Renal cortical epithelial cell (primary cell): ENCODE results near the gene WASHC1. TPM values are rescaled to one million over a fixed set of nuclear protein-coding genes. Genes with fewer than 3 reads are reported as not detected.
"Not testable (repeated sequence)": the region's sequence is repeated elsewhere in the genome, so short reads cannot be mapped to it uniquely, and the experiment has no call there.

ENCODE experiments used
- DNase-seq: peaks from one replicate; pipeline ENCODE4 v3.0.0-alpha.2; 2011; ENCODE audit warnings: low read depth
- total RNA-seq: library from RNA; depleted of rRNA; stranded (reverse); fragments of >200 nt; gene quantifications from 2 replicates; pipeline ENCODE4 v1.2.3, GENCODE V29; 2014

Gene WASHC1
- total RNA-seq, 1 donor from 2014 or later = 4.7 TPM

GRCh38 chr9:14129-14809 lies 15.0 kb downstream of the WASHC1 start:
- DNase-seq = not testable (repeated sequence)

DNA sequence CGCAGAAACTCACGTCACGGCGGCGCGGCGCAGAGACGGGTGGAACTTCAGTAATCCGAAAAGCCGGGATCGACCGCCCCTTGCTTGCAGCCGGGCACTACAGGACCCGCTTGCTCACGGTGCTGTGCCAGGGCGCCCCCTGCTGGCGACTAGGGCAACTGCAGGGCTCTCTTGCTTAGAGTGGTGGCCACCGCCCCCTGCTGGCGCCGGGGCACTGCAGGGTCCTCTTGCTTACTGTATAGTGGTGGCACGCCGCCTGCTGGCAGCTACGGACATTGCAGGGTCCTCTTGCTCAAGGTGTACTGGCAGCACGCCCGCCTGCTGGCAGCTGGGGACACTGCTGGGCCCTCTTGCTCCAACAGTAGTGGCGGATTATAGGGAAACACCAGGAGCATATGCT lies 18.1 kb downstream of the WASHC1 start:
- not testable (repeated sequence) for DNase-seq

DNA sequence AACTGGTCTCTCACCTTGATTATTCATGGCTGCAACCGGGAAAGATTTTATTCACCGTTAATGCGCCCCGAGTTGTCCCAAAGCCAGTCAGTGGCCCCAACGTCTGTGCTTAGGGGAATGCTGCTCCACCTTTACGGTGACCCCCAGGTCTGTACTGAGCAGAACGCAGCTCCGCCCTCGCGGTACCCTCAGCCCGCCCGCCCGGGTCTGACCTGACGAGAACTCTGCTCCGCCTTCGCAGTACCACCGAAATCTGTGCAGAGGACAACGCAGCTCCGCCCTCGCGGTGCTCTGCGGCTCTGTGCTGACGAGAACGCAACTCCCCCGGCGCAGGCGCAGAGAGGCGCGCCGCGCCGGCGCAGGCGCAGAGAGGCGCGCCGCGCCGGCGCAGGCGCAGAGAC lies 18.6 kb downstream of the WASHC1 start:
- DNase-seq = not testable (repeated sequence)

DNA sequence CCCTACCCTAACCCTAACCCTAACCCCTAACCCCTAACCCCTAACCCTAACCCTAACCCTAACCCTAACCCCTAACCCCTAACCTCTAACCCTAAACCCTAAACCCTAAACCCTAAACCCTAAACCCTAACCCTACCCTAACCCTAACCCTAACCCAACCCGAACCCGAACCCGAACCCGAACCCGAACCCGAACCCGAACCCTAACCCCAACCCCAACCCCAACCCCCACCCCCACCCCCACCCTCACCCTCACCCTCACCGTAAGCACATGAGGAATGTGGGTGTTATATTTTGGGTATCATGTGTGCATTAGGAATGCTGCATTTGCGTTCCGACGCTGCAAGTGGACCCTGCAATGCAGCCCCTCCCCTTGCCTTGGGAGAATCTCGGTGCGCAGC lies 19.0 kb downstream of the WASHC1 start:
- DNase-seq = not testable (repeated sequence)

Other genes starting within 250 kb of the WASHC1 start
- gene FOXD4, start 89.0 kb upstream of the WASHC1 start, total RNA-seq = 0.20 TPM in 1 of 2 replicates, not detected in the other
- 22.9 and 30.9 TPM in 2 replicates for gene ZNG1A, start 149.6 kb upstream of the WASHC1 start, total RNA-seq
- gene DOCK8, start 185.4 kb upstream of the WASHC1 start, total RNA-seq = 0.85 and 1.6 TPM in 2 replicates